GM20000 (cell line): ENCODE results near the gene RMDN2.
"Not testable (repeated sequence)": the region's sequence is repeated elsewhere in the genome, so short reads cannot be mapped to it uniquely, and the experiment has no call there.

Experiments used
- DNase-seq: peaks from one replicate; pipeline ENCODE4 v3.0.0; 2012; ENCODE audit warnings: low spot score
- CTCF ChIP-seq: IDR thresholded peaks from 2 replicates; pipeline ENCODE4 v1.5.1; 2012; ENCODE audit warnings: mild to moderate bottlenecking, control low read depth; ENCODE audit errors: extremely low read depth, missing control alignments

The RMDN2 gene

GRCh38 chr2:38000485-38001222, 75.6 kb downstream of the RMDN2 start:
- no peak for TF ChIP-seq CTCF
- DNase-seq: no peak

DNA sequence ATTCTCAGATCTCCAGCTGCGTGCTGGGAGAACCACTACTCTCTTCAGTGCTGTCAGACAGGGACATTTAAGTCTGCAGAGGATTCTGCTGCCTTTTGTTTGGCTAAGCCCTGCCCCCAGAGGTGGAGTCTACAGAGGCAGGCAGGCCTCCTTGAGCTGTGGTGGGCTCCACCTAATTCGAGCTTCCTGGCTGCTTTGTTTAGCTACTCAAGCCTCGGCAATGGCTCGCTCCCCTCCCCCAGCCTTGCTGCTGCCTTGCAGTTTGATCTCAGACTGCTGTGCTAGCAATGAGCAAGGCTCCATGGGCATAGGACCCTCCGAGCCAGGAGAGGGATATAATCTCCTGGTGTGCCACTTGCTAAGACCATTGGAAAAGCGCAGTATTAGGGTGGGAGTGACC, 85.1 kb downstream of the RMDN2 start:
- not testable (repeated sequence) for DNase-seq

DNA sequence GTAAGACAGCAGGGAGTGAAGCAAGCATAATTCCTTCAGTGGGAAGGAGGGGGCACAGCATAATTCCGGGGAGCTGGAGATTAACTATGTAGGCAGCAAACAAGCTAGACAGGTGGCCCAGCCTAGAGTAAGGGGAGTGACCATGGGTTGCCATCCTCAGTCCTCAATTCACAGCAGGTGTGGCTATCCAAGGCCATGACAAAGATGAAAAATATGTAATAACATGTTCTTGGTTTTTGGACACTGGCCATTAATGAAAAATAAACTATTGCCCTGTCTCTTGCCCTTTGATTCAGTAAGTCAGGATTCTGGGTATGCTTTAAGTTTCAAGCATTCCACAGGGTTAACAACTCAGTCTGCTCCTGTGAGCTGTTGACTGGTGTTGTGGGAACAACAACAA, 85.9 kb downstream of the RMDN2 start:
- TF ChIP-seq CTCF: no peak
- DNase-seq: no peak

DNA sequence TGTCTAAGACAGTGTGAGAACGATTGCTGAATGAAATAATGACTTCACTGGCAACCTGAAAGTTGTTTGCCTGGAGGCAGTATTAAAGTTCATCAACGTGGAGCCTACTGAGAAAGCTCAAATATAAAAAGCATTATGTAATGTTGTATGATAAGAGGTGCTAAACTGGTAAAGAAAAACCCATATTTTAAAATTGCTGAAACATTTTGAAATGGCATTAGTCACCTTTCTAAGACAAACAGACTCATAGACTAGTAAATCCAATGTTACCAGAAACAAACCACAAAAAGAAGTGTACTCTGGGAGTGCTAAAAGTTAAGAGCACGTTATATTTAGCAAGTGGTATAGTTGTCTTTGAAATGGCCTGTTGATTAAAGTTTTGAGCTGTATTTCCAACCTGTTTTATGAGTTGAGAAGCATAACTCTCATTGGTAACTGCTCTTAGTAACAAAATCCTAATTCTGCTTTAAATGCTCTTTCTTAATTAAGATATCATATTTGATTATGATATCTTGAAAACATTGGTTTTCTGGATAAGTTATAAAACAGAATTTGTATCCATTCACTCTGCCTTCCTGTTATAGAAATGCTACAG, 88.2 kb downstream of the RMDN2 start:
- DNase-seq: no peak
- TF ChIP-seq CTCF: no peak

DNA sequence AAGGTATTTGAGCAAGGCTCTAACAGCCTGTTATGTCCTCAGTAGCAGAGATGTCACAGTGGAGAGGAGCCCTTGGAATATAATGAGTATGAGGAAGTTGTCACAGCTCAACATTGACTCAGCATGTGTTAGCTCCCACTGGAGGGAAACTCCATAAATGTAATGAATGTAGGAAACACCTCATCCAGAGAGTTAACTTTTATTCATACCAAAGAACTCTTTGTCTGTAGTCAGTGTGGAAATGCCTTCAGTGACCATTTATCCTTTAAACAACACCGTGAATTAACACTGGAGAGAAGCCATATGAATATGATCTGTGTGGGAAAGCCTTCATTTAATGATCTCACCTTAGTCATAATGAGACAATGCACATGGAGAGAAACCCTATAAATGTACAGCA, 91.1 kb downstream of the RMDN2 start:
- no peak for TF ChIP-seq CTCF
- no peak for DNase-seq

DNA sequence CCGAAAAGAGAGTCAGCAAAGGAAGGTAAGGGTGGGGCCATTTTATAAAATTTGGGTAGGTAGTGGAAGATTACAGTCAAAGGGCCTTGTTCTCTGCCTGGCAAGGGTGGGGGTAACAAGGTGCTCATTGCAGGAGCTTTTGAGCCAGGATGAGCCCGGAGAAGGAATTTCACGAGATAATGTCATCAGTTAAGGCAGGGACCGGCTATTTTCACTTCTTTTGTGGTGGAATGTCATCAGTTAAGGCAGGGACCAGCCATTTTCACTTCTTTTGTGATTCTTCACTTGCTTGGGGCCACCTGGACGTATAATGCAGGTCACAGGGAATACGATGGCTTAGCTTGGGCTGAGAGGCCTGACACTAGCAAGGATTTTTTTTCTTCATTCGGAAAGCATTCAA, 92.7 kb downstream of the RMDN2 start:
- TF ChIP-seq CTCF: no peak

GRCh38 chr2:38020359-38021069, 95.4 kb downstream of the RMDN2 start:
- DNase-seq: not testable (repeated sequence)

More for the DNA sequence above, 92.7 kb downstream of the RMDN2 start:
- DNase-seq: no peak

DNA sequence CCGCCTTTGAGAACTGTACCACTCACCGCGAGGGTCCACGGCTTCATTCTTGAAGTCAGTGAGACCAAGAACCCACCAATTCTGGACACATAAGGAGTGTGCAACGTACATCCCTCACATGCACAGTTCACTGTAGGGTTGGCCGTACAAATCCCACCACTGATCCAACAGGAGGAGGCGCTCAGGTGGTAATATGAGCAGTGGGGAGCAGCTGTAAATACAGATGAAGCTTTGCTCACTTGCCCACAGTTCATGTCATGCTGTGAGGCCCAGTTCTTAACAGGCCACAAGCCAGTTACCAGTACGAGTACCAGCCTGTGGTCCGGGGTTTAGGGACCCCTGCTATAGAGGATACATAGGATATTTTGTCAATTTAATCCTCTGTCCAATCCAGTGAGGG, 96.5 kb downstream of the RMDN2 start:
- no peak for DNase-seq
- no peak for TF ChIP-seq CTCF
